ENCODE results near the gene CHRND. TPM values are rescaled to one million over a fixed set of nuclear protein-coding genes. Genes with fewer than 3 reads are reported as not detected.
"Not testable (repeated sequence)": the region's sequence is repeated elsewhere in the genome, so short reads cannot be mapped to it uniquely, and the experiment has no call there.

CHRND gene
- total RNA-seq, 1 donor from 2014 or later, result not detected

- intact Hi-C loops (cut with micrococcal nuclease), result loop anchor here (5.0 to 10.0 kb wide), 2 partner anchors 82 to 620 kb away; no protein-coding TSS in a partner anchor
These were observed 1.2 kb upstream of the CHRND start for GRCh38 chr2:232524771-232525170.

DNA sequence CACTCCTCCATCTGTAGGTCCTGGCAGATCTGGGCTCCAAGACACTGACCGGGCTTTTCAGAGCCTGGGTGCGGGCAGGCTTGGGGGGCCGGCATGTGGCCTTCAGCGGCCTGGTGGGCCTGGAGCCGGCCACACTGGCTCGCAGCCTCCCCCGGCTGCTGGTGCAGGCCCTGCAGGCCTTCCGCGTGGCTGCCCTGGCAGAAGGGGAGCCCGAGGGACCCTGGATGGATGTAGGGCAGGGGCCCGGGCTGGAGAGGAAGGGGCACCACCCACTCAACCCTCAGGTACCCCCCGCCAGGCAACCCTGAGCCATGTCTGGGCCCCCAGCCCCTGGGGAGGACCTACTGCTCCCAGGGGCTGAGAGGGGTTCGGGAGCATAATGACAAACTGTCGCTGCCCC, 761 bp upstream of the CHRND start:
- intact Hi-C loops (cut with micrococcal nuclease), result loop anchor here (10.0 kb wide), 1 partner anchor 620 kb away; no protein-coding TSS in a partner anchor

DNA sequence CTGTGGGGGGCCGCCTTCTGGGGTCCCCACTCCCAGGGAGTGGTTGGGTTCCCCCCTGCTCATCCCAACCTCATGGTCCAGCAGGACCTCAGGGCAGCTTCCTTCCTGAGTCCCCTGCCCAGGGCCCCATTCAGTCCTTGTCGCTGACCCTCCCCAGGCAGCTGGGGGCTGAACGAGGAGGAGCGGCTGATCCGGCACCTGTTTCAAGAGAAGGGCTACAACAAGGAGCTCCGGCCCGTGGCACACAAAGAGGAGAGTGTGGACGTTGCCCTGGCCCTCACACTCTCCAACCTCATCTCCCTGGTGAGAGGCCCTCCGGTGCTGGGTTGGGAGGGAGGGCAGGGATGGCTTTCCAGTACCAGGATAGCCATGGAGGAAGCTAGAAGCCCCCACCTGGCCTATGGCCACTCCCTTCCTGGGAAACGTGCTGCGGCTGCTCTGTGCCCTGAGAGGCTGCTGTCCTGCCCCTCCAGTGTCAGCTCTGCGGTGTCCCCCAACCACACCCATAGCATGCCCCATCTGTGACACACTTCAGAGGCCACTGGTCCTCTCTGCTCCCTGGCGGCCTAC, 497 bp downstream of the CHRND start:
- intact Hi-C loops (cut with micrococcal nuclease), result loop anchor here (10.0 kb wide), 1 partner anchor 622 kb away; no protein-coding TSS in a partner anchor

DNA sequence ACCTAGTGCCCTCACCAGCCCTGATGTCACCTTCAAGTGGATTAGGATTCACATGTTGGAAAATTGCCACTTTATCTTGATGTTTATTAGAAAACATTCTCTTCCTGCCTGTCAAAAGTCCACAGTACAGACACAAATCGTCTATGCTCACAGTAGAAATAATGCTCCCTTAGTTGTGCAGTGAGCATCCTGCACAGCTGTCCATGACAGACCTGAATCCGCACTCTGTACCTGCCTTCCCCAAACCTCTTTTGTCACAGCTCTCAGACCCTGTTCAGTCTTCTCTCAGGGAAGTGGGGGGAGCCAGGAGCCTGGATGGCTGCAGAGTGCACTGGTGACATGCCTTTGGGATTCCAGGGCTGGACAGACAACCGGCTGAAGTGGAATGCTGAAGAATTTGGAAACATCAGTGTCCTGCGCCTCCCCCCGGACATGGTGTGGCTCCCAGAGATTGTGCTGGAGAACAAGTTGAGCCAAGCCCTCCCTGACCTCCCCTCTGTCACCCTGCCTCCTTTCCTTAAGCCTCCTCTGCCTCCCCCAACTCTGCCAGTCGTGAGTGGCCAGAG, 2.0 kb downstream of the CHRND start:
- intact Hi-C loops (cut with micrococcal nuclease), result loop anchor here (10.0 kb wide), 1 partner anchor 623 kb away; no protein-coding TSS in a partner anchor

GRCh38 chr2:232528746-232529460, 2.9 kb downstream of the CHRND start:
- intact Hi-C loops (cut with micrococcal nuclease), result loop anchor here (10.0 kb wide), 1 partner anchor 624 kb away; no protein-coding TSS in a partner anchor

- intact Hi-C loops (cut with micrococcal nuclease), result loop anchor here (10.0 kb wide), 1 partner anchor 625 kb away; no protein-coding TSS in a partner anchor
These were observed 4.0 kb downstream of the CHRND start for GRCh38 chr2:232529806-232530547.

DNA sequence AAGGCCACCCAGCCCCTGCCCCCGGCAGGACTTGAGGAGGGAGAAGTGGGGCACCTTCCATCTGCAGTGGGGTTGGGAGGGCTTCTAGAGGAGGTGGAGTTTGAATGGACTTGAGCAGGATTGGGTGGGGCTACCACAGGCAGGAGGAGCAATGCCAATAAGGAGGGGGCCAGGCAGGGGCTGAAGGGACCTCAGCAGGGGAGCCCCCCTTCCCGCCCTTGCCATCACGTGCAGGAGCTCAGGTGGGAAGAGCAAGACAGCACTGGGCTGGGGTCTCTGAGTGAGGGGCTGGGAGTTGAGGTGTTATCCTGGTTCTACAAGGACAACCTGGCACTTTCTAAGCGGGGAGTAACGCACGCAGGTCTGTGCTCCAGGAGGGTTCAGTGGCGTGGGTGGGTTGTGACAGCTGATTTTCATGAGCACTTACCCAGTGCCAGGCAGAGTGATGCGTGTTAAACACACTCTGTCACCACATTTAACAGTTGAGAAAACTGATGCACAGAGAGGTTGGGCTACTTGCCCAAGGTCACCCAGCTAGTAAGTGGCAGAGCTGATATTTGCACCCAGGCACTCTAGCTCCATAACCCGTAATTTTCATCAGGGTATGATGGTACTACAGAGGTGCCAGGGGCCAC, 4.8 kb downstream of the CHRND start:
- intact Hi-C loops (cut with micrococcal nuclease), result no loop called here

GRCh38 chr2:232532419-232532818, 6.5 kb downstream of the CHRND start:
- intact Hi-C loops (cut with micrococcal nuclease), result no loop called here

- intact Hi-C loops (cut with micrococcal nuclease), result not testable (repeated sequence)
These were observed 6.9 kb downstream of the CHRND start for GRCh38 chr2:232532821-232533220.

GRCh38 chr2:232533944-232534710, 8.2 kb downstream of the CHRND start:
- intact Hi-C loops (cut with micrococcal nuclease), result no loop called here

GRCh38 chr2:232534940-232535651, 9.1 kb downstream of the CHRND start:
- intact Hi-C loops (cut with micrococcal nuclease), result no loop called here

GRCh38 chr2:232535761-232536530, 10.0 kb downstream of the CHRND start:
- intact Hi-C loops (cut with micrococcal nuclease), result no loop called here

DNA sequence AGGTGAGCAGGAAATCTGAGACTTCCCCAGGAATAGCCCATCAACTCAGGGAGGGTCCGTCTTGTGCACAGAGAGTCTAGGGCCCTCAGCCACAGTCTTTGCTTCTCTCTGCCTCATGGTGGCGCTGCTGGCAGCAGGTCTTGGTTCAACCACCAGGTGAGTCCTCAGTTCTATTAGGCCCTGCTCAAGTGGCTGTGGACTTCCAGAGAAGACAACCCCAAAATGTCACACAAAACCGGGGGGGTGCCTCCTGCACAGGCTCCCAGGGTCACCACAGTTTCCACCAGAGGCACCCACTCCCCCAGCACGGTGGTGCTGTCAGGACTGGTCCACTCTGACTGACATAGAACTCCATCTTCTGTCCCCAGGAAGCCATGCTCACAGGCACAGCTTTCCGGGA, 11.1 kb downstream of the CHRND start:
- intact Hi-C loops (cut with micrococcal nuclease), result no loop called here

DNA sequence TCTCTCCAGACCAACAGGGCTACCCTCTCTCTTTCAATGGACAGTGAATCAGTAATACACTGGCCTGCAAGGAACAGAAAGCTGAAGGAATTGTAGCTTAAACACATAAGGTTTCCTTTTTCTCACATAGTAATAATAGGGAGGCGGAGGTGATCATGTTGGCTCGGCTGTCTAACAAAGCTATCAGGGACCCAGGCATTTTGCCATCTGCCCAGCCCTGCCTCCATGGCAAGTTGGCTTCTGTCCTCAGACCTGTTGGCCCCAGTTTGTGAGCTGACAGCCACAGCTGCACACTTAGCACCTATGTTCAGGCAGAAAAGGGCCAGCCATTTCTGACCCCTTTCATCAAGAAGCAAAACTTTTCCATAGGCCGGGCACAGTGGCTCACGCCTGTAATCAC, 11.5 kb downstream of the CHRND start:
- intact Hi-C loops (cut with micrococcal nuclease), result no loop called here

GRCh38 chr2:232538671-232539070, 12.7 kb downstream of the CHRND start:
- intact Hi-C loops (cut with micrococcal nuclease), result no loop called here

DNA sequence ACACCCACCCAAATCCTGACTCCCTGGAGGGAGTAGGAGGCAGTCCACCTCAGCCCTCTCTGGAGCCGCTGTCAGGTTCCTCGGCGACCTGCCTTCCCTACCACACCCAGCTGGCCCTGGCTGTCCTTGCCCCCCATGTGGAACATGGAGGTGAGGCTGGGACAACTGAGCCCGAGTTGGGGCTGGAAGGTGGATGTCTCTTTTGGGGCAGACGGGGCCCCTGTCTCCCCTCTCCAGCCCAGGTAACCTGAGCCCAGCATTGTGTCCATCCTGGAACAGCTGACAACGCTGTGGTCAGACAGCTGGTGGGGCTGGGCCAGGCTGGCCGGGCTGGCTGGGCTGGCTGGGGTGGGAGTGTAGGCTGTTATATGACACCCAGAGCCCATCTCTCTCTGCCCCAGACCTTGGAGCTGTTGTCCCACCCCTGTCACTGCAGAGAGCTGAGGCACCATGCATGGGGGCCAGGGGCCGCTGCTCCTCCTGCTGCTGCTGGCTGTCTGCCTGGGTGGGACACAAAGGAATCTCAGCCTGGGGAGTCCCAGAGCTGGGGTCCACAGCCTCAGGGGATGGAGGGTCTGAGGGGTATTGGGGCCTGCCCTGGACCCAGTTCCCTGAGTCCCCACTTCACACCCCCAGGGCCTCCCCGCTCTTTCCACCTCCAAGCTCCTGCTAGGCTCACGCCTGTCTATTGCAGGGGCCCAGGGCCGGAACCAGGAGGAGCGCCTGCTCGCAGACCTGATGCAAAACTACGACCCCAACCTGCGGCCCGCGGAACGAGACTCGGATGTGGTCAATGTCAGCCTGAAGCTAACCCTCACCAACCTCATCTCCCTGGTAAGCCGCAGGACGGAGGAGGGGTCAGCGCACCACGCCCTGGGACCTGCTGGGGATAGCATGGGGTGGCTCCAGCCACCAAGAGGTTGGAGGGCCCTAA, 13.6 kb downstream of the CHRND start, which contains the start of gene CHRNG:
CHRNG (plus strand) TSS at position 395 of the 934 bp plus-strand sequence; CDS start at position 451, 56 bp downstream.
- intact Hi-C loops (cut with micrococcal nuclease), result no loop called here

- intact Hi-C loops (cut with micrococcal nuclease), result no loop called here
These were observed 14.6 kb downstream of the CHRND start for GRCh38 chr2:232540441-232541041.
